Stimulated activated naive CD4-positive, alpha-beta T cell treated with Interleukin-2 at 50 U/mL for 16 hours (primary cell): ENCODE data around the gene SMOC1.

Experiments used
- DNase-seq: peaks from one replicate; lab custom pipeline; 2025; lab: John Stamatoyannopoulos, UW

The SMOC1 gene

DNA sequence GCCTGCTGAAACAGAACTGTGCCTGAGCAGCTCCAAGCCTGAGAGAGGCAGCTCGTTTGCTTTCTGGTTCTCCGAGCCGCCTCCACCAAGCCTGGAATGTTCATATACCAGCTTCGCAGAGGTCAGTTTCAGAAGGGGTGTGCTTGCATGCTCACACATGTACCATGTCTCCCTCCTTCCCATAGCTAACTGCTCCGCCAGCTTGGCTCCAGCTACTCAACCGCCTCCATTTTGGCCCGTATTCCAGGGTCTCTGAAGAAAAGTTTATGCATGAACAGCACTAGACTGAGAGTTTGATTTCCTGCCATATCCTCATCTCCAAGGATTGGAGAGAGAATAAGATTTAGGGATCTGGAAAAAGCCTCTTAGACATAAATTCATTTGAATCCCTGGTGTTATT is 103.7 kb downstream of the SMOC1 start:
- no peak for DNase-seq

DNA sequence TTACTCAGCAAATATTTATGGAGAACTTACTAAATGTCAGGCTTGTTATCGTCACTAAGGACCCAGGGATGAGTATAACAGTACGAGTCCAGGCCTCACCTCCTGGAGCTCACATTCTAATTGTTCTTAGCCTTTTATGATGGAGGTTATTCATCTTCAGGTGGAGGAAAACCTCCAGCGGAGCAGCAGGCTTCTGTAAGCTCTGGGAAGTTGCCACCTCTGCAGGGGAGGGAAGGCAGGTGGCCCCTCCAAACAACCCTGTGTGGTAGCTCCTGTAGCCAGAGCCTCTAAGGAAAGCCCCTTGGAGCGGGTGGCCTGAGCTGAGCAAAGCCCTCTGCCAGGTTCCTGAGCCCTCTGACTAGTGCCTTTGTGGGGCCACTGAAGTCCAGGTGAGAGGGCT is 104.1 kb downstream of the SMOC1 start:
- no peak for DNase-seq

DNA sequence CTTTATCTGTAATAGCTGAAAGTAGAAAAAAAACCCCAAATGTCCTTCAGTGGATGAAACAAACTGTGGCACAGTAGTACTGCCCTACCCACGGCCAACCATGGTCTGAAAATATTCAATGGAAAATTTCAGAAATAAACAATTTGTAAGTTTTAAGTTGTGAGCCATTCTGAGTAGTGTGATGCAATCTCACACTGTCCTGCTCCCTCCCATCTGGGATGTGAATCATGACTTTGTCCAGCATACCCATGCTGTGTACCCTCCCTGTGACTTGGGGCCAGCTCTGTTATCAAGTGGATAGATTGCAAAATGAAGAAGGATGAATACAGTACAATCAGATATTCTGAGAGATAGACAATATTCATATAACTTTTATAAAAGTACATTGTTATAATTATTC is 106.2 kb downstream of the SMOC1 start:
- DNase-seq: no peak

DNA sequence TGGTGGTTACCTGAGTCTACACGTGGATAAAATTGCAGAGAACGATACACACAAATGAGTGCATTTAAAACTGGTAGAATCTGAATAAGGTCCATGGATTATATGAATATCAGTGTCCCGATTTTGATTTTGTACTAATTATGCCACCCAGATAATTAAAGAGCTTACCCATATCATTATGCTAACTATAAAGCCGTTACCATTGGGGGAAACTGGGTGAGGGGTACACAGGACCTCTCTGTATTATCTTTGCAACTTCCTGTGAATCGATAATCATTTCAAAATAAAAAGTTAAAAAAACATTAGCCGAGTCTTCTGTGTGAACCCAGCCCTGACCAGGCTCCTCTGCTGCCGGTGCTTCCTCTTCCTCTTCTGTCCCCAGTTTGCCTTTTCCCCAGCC is 107.1 kb downstream of the SMOC1 start:
- DNase-seq: no peak

DNA sequence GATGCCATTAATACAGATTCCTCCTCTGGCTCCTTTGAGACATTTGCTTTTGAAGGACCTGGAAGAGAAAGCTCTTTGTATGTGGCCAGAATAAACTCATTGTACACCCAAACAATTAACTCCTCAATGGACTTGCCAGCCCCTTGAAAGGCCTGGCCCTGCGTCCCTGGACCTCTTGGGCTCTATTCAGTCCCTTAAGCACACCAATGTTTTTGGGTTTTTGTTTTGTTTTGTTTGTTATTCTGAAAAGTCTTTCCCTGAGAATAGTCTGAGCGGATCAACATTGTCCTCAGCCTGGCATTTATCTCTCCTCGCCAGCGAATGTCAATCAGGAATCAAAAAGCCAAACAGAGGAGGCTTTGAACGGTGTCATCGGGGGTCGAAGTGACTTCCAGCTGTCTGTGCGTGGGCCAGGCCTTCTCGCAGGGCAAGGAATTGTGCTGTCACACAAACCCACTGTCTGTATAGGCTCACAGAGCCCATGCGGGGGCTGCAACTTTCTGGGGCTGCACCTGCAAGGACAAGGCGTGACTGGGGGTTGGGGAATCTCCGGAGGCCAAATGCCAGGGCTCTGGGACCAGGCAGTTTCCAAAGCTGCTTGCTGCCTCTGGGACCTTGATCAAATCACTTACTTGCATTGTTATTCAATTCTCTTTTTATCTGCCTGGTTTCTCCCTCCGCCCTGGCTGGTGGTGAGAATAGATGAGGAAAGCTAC is 108.3 kb downstream of the SMOC1 start:
- DNase-seq: no peak

DNA sequence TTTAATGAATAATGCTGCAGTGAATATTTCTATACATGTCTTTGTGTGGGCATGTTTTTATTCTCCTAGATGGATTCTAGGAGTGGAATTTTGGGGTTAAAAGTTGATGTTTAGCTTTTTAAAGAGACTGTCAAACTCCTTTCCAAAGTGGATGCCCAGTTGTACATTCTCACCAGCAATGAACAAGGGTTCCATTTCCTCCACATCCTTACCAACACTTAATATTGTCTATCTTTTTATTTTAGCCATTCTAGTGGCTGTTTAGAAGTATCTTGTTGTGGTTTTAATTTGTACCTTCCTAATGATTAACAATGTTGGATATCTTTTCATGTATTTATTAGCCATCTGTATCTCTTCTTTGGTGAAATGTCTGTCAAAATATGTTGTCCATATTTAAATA is 109.8 kb downstream of the SMOC1 start:
- DNase-seq: no peak

DNA sequence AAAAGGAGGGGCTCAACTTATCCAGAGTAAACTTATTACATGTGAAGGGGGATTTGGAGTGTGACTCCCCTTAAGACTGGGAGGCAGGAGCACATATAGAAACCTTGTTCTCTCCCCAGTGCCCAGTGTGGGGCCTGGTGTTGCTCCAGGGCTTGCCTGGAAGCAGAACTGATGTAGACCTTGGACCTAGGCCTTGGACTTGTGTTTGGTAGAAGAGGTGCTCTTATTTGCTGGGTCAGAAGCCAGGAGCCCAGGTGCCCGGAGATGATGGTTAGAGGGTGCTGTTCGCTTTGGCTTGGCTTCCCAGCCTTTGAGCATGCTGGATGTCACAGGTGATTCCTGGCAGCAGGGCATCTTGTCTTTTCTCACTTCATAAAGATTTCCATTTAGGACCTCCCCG is 110.4 kb downstream of the SMOC1 start:
- no peak for DNase-seq

DNA sequence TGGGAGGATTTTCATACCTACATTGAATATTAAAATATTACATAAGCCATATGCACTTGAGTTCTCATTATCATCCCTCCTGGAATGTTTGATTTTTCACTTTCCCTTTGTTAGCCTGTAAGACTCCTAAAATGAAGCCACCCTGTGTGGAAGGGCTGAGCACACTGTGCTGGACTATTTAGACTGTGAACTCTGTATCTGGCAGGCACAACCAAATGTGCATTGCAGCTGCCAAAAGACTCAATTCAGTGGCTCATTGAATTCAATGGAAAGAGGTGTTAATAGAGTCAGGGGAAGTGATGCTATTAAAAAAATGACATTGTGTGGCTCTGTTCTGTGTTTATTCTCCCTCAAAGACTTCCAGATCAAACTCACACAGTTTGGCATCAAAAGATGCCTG is 111.1 kb downstream of the SMOC1 start:
- no peak for DNase-seq

DNA sequence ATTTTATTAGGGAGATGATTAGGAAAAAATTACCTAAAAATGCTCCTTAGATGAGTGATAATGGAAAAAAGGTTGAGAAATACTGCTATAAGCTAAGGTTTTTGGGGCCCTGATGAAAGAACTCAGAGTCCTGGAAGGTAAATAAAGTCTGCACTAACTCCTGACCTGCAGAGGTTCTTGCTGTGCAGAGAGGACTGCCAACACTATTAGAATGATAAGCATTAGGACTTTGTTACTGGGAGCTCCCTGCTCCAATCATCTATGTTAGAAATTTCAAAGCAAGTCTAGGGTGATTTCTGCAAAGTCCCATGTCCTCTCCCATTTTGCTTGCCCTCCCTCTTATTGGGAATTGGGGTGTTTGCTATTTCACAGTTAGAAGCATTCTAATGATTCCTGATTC is 112.2 kb downstream of the SMOC1 start:
- no peak for DNase-seq

DNA sequence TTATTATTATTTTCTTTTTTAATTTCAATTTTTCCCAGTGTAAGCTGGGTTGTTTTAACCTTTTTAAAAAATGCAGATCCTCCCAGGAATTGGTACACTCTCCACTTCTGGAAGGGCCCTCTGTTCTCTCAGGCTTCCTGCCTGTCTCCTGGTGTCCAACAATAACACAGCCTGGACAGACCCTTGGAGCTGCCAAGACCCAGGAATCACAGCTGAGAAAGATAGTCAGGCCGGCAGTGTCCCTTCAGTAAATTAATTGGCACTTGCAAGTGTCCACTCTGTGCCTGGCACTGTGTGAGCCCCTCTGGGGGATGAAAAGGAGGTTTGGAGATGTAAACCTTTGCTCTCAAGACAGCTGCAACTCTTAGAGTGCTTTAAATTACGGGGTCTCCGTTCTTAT is 113.3 kb downstream of the SMOC1 start:
- DNase-seq: no peak

DNA sequence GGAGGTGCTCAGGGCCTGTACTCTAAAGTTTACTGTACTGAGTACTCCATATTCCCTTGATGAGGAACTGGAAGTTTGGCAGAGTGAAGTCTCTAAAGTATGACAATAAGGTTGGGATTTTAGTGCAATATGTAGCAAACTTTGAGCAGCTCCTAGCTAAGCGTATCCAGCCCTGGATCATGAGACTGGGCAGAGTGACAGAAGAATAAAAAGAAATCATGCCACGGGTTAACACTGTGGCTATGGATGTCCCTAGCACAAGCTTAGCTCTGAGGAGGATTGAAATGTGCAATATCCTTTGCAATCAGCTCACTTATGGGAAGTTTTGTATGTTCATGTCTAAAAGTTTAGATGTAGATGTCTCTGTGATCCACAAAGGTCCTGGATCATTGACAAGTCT is 114.1 kb downstream of the SMOC1 start:
- no peak for DNase-seq

DNA sequence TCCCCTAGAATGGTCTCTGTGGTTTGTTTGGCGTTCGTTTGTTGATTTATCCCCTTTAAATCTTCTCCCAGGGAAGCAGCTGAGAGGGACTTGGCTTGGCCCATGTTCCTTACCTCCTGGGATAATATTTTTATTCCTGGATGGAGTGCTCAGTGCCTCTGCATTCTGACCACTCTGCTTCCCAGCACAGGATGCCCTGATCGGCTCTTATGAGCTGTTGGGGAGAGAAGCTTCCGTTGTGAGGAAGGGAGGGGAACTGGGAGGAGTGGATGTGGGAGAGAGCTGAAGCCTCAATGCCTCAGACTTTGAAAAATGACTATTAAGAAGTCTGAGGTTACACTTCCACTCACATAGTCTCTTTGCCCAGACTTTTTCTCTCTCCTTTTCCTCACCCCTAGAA is 114.8 kb downstream of the SMOC1 start:
- DNase-seq: no peak

DNA sequence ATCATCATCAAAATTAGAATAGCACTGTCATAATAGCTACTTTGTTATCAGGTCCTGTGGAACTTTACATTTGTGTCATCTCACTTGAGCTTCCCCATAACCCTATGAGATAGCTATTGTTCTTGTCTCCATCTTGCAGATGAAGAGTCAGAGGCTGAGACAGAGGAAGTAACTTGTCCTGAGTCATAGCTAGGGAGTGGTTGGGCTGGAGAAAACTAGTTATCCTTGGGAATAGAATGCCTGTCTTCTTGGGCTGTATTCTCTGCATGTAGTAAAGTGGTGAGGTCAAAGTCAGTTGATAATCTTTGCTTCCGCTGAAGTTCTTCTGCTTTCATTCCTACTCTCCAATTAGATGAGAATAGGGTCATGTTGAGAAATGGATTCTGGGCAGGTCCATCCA is 117.0 kb downstream of the SMOC1 start:
- DNase-seq: no peak

DNA sequence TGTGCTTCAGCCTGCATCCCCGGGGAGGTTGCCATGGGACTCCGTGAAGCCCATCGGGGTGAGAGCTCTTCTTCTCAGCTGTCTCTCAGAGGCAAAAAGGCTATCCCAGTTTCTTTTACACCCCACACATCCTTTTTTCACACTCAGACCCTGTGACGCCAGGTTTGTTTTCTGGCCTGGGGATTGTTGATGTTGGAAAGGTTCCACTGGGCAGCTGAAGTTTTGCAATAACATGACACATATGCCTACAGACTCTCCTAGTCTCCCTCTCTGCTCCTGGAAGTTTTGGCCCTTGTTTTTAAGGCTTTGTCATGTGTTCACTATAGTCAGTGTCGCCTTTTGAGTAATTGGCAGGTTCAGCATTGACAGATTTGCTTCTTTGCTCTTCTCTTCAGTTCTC is 118.6 kb downstream of the SMOC1 start:
- DNase-seq: no peak

DNA sequence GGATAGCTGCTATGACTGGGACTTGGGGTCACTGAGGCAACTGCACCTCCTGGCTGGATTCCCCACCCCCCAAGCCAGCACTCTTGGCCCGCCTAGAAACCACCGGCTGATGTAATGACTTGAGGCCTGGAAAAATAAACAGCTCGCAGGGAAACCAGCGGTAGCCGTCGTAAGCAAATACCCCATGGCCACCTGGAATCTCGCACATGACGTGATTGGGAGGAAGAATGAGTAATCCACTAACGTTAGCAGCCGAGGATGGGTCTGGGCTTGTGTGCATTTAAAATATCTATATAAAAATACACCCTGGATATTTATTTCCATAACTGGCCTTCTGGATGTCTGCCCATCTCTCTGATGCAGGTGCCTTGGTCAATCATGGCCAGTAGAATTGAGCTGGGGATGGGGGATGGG is 120.1 kb downstream of the SMOC1 start:
- DNase-seq: no peak

DNA sequence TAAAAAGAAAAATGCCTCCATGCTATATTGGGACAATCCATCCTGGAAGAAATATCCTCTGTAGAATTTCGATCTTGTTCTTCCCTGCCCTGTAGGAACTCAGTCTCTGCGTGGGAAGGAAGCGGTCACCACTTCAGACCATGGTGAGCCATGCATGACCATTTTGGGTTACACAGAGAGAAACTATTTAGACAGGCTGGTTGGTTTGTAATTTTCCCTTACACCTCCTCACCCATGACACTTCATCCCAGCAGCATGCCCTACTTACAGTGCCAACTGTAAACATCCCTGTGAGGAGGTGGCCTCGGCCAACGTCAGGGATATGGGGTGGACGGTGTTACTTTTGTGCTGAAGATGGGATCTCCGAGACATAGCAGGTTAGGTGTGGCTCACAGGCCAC is 121.4 kb downstream of the SMOC1 start:
- DNase-seq: no peak

DNA sequence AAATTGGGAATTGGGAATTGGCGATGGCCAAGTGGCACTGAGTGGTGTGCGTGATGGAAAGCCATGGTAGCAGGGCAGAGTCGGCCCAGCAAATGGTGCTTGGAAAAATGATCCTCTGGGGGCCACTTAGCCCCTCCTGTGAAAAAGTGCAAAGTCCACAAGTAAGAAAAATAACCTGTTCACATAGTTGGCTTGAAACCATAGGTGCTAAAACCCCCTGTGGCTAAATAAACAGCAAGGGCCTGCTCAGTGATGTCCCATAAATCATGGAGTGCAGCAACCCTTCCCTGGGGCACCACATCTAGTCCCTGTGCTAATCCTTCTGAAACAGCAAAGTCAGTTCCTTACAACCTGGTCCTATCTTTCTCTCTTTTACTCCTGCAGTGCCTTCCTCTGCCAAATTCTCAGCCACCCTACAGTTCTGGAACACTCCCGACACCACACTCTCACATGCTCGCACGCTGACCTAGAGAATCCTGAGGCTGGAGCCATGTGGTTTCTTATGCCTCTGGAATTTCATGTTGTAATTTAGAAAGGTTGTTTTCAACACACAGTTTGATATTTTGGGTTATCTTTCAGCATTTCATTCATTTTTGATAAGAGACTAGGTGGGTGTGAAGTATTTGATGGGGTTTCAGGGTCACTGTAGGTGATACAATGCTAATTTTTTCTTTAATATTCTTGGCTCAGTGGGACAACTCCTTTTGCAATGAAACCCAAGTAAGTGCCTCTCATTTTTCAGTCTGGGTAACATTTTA is 123.6 kb downstream of the SMOC1 start:
- no peak for DNase-seq

DNA sequence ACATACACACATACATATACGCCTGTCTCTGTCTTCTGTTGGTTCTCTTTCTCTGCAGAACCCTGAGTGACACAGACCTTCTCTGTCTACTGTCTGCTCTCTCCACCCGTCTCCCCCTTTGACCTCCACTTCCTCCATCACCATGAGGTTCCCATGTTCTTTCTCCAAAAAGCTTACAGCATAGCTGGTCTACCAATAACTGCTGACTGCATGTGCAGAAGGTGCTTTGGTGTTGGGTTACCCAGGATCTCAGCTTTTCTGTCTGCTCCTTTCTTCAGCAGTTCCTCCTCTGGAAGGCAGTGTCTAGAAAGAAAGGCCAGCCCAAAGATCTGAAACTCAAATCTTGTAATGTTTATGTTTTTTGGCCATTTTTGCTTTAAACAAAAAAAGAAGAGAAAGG is 125.6 kb downstream of the SMOC1 start:
- no peak for DNase-seq

DNA sequence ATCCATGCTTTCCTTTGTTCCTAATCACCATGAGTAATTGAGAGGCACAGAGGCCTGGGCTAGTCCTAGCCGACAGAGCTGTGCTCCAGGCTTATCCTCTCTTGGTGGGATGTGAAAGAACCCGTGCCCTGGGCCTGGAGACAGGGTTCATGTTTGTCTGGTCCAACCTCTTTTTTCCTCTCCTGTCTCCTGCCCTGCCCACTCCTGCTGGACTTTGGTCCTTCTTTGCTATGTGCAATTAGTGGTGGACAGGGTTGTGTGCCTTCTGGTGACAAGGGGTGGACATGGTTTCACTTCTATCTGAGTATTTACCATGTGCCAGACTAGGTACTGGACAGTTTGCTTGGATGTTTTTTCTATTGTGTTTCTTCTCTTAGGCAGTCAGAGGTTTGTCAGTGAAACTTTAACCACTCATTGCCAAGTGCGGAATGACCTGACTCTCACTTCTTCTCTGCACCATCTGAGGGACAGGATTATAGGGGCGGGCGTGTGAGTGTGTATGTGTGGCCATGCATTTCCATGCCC is 126.1 kb downstream of the SMOC1 start:
- no peak for DNase-seq

DNA sequence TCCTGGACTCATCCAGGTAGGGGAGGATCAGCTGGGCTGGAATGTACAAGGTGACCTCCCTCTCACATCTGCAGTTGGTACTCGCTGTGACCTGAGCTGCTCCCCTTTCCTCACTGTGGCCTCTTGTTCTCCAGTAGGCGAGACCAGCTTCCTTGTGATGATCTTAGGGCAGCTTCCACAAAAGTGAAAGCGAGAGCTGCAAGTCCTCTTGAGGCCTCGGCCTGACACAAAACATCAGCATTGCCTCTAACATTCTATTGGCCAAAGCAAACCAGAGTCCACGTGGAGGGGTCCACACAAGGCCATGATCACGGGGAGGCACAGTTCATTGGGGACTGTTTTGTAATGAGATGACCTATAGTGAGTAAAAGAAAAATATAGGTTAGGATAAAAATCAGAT is 127.5 kb downstream of the SMOC1 start:
- DNase-seq: no peak

DNA sequence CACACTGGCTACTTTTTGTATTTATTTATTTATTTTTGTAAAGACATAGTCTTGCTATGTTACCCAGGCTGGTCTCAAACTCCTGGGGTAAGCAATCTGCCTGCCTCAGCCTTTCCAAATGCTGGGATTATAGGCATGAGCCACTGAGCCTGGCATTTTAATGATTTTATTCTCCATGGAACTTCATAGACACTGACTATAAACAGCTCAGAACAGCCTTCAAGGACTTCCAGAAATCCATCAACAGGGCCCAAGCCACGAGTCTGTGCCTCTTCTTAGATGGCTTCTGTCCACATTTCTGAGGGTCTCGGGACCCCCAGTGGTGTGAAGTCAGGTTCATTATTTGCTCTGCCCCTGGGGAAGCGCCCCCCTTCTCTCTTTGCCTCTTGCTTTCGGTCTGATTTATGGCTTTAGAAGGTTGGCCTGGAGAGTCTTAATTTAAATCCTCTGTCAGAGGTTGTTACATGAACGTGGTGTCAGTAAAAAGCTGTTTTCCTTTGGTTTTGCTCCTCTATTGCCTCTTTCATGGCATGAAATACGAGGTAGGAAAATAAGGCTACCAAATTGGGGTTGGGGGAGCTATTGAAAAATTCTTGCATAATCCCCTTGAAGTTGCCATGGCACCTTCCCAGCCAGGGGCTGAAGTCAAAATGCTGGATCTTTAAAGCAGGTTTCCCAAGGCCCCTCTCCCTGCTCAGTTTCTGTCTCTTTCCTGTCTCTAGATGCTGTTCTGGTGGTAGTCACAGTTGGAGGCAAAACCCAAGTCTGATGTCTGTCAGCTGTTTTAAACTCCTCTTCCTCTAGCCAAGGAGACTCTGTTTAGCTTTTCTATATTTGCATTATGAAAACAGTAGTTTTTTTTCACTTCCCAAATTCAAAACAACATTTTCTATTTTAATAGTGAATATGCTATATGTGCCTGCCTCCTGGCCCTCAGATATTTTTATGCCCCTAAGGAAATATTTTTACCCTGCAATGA is 129.4 kb downstream of the SMOC1 start:
- no peak for DNase-seq

DNA sequence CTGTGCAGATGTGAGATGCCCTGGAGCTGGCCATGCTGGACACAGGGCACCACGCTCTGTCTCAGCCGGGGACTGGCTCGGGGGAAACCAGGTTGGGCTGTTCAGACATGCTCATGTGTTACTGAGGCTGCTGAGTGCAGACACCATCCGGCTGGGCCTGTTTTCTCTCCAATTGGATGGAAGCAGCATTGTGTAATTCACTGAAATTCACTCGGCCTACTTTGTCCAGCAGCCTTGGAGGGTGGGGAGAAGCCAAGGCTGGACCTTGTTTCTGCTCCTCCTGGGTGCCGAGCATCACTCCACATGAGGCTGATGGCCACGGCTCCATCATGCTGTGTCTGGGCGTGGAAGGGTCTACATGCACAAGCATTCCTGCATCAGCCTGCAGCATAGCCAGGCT is 130.7 kb downstream of the SMOC1 start:
- no peak for DNase-seq
